OCI-LY7 (cell line): ENCODE measurements around the gene LAMTOR2.
A peak's percentile ranks its signal among the peaks of the same experiment; 100 is the strongest.

Experiments used
- EZH2phosphoT487 ChIP-seq: fragments of 200-600 bp; sonication (generic); IDR thresholded peaks from 2 replicates; pipeline ENCODE4 v1.6.1; 2018; ENCODE audit warnings: low read depth, borderline replicate concordance, mild to moderate bottlenecking, mixed run types, antibody characterized with exemption, low read length, moderate library complexity, mixed read lengths
- TF ChIP-seq, protein P1 (sequence below): fragments of 200-600 bp; sonication (generic); conservative IDR thresholded peaks from 2 replicates; pipeline ENCODE4 v1.5.1; 2014; ENCODE audit warnings: mild to moderate bottlenecking, antibody characterized with exemption, low read length, moderate library complexity, mixed read lengths

DNA sequence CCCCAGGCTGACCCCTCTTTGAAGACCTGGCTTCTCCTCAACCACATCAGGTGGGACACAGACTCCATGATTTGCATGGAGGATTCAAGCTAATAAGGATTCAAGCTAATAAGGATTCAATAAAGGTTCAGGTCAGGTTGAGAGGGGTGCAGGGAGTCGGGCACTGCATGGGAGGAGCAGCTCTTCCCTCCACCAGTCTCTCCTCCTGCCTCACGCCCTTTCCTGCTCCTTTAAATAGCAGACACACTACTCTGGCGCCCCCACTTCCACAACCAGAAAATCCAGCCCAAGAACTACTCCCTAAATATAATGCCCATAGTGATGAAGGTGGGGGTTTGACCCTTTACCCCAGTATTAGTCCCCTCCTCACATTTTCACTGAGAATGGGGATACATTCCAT, 20.6 kb downstream of the LAMTOR2 start:
- TF ChIP-seq, protein P1, sequence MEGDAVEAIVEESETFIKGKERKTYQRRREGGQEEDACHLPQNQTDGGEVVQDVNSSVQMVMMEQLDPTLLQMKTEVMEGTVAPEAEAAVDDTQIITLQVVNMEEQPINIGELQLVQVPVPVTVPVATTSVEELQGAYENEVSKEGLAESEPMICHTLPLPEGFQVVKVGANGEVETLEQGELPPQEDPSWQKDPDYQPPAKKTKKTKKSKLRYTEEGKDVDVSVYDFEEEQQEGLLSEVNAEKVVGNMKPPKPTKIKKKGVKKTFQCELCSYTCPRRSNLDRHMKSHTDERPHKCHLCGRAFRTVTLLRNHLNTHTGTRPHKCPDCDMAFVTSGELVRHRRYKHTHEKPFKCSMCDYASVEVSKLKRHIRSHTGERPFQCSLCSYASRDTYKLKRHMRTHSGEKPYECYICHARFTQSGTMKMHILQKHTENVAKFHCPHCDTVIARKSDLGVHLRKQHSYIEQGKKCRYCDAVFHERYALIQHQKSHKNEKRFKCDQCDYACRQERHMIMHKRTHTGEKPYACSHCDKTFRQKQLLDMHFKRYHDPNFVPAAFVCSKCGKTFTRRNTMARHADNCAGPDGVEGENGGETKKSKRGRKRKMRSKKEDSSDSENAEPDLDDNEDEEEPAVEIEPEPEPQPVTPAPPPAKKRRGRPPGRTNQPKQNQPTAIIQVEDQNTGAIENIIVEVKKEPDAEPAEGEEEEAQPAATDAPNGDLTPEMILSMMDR = 0 out of 2 replicates have a peak, but pooled peaks have one; percentile 18
- no peak for TF ChIP-seq EZH2phosphoT487
